HG03571 (cell line): Measurements from ENCODE around the gene PLEKHF1.
"Not testable (repeated sequence)": the region's sequence is repeated elsewhere in the genome, so short reads cannot be mapped to it uniquely, and the experiment has no call there.

ENCODE experiments used
- ATAC-seq: cut with Tn5 transposase; IDR thresholded peaks from one replicate; pipeline ENCODE4 v1.9.1; 2021; ENCODE audit not compliant: unreplicated experiment

Gene PLEKHF1

DNA sequence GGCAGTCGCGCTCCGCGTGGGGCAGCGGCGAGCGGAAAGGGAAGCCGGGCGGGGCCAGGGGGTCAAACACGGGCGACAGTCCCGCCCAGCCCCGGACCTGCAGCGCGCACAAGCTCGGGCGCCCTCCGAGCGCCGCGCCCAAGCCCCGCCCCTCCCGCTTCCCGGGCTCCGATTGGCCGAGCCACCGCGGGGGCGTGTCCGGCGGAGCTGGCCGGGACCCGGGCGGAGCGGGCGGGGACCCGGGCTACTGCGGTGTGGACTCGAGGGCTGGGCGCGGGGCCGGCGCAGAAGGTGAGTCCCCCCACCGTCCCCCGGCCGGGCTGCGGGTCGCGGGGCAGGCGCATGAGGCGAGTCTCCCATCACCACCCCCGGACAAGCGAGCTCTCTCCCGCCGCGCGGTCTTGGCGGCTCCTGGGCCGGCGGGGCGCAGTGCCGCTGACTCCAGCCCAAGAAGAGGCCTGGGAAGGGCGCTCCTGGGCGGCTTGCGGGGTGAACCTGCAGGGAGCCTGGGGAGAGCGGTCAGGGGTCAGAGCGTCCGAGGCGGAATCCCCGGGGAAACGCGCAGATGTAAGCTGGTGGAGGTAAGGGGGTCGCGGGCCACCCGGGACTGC lies at the start of gene PLEKHF1:
TSS of gene PLEKHF1 (plus strand) at position 247 of the 611 bp plus-strand sequence. CDS start 8,379 bp downstream, outside the sequence.
- peak; percentile 88 for ATAC-seq

DNA sequence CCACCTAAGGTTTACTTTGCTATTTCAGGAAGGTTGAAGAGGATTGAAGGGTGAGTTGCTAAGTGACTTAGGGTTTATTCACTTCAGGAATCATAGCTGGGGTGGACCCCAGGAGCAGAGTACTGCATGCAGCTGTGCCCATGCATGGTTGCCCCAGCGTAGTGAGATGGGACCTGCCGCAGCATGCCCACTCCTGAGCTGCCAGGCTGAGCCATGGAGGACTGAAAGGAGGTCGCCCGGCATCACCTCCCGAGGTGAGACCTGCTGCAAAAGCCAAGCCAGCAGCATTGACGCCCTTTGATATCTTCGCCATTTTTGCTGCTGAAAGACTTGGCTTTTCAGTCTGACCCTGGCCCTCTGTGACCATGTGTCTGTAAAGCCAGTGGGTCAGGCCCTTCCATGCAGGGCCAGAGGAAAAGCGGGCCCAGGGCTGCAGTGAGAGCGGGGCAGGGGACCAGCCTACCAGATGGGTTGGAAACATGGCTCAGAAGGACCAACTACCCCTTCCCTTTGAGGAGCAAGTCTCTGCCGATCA lies 49.3 kb upstream of the PLEKHF1 start:
- ATAC-seq, result no peak

- ATAC-seq, result no peak
Observed at GRCh38 chr19:29616541-29616940, 48.7 kb upstream of the PLEKHF1 start.

GRCh38 chr19:29617366-29618266 lies 47.6 kb upstream of the PLEKHF1 start:
- ATAC-seq, result no peak

DNA sequence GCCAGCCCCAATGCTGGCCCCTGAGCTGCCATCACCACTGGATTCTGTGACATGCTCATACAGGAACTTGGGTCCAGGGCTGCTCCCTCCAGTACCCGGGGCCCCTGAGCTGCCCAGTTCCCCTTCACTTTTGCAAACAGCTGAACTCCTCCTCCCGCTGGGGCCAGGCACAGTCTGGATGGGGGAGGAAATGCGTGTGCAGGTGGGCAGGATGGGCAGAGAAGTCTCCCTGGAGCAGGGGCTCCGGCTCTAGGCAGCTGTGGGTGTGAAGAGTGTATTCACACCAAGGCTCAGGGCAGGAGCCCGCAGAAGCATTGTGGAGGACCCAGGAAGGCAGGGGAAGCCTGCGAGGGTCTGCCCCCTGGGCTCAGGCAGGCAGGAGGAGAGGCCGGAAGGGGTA lies 46.8 kb upstream of the PLEKHF1 start:
- ATAC-seq, result no peak

GRCh38 chr19:29618871-29619270 lies 46.4 kb upstream of the PLEKHF1 start:
- ATAC-seq, result no peak

- no peak for ATAC-seq
Observed at GRCh38 chr19:29620931-29621351, 44.3 kb upstream of the PLEKHF1 start.

- ATAC-seq, result no peak
Observed at GRCh38 chr19:29622166-29623070, 42.8 kb upstream of the PLEKHF1 start.

- no peak for ATAC-seq
Observed at GRCh38 chr19:29623726-29624488, 41.4 kb upstream of the PLEKHF1 start.

GRCh38 chr19:29624489-29625185 lies 40.6 kb upstream of the PLEKHF1 start:
- no peak for ATAC-seq

DNA sequence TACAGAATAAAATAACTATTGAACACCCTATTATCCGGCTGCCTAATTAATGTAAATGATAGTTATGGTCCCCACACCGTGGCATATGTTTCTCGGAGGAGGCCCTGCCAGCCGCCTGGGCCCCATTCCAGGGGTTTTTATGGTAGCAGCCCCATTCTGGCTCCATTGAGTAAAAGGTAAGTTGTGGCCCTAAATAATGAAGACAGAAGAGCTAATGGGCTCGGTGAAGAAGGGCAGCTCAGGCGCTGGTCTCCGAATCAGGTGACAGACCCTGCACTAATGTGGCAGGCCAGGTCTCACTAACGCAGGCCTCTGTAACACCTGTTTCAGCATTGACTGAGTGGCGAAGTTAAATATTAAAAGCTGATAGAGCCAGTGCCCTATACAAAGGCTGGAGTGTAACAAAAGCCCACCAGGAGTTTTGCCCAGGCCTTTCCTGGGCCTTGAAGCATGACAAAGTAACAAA lies 40.0 kb upstream of the PLEKHF1 start:
- no peak for ATAC-seq

DNA sequence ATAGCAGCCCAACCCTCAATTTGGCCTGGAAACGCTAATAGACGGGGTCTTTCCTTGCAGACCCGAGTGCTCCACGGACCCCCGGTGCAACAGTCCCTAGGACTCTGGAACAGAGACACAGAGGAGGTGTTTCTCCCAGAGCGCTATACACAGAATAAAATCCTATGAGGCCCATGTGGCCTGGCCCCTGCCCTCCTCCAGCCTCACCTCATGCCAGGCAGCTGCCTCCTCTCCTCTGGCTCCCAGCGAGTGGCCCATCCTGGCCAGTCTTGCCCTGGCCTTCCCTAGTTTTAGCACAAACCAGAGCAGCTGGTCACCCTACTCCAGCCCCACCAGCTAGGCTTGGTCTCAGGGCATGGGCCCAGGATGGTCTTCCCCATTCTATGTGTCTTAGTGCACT lies 38.9 kb upstream of the PLEKHF1 start:
- no peak for ATAC-seq

- not testable (repeated sequence) for ATAC-seq
Observed at GRCh38 chr19:29626832-29627231, 38.4 kb upstream of the PLEKHF1 start.

- ATAC-seq, result no peak
Observed at GRCh38 chr19:29628661-29629385, 36.4 kb upstream of the PLEKHF1 start.

- no peak for ATAC-seq
Observed at GRCh38 chr19:29629836-29630534, 35.3 kb upstream of the PLEKHF1 start.

GRCh38 chr19:29630655-29631054 lies 34.6 kb upstream of the PLEKHF1 start:
- no peak for ATAC-seq

DNA sequence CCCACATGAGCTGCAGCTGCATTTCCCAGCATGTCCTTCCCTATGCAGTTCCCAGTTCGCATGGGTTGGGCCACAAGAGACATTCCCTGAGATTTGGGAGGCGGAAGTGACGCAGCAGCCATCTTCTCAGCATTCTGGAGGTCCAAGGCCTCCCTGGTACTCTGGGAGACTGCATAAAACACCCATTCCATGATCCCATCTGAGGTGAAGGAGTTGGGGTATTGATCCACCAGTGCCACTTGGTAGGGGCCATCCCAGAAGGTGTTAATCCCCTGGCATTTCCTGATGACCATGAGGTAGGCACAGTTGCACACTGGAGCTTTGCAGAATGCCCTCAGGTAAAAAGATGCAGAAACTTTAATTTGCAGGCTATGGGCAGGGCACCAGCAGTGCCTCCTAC lies 33.8 kb upstream of the PLEKHF1 start:
- ATAC-seq, result no peak

- ATAC-seq, result no peak
Observed at GRCh38 chr19:29634002-29634401, 31.3 kb upstream of the PLEKHF1 start.
